Measurements from ENCODE around the gene FAM110D.

Gene FAM110D

DNA sequence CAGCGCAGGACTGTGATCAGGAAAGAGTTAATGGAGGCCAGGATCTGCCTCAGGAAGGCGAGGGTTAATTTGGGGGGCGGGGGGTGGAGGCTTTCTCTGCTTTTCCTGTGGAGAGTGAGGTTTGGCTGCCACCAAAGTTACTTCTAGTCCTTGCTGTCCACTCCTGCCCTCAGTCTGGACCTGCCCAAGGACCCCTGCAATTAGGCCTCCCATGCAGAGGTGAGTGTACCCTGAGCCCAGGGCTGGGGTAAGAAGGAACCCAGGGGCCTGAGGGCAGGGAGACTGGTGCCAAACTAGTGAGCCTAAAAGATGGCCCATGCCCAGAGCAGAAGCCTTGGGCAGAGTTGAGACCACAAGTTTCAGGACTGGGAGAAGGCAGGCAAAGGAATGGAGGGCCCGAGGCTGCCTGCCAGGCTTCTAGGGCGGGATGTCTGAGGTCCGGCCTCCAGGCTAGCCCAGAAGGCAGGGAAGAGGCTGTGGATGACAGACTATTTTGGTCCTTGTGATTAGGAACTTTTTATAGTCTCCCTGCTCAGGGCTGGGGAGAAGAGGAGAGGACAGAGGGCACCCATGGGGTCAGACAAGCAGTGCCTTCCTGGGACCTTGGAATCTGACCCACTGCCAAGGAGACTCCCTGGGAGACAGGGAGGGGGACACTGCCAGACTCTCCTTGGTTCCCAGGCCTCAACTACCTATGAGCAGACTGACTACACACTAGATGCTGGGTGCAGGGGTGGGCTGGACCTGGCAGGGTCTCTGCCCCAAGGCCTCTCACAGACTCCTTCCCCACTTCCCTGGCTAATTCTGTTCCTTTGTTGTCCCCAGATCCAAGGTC is at the start of gene FAM110D:
TSS of gene FAM110D (plus strand) at position 172 of the 835 bp plus-strand sequence. CDS start 2,213 bp downstream, outside the sequence.
- Histone ChIP-seq H3K9ac (ENCODE audit: low read length) (no peak within 1 kb of the TSS), H3K9me3 (ENCODE audit: low read length) (no peaks in the 10 kb centered on the region), H3K4me3 (ENCODE audit: low read depth in 1 of 2, low read length in 2 of 2) (no peak within 1 kb of the TSS), H3K27me3 (ENCODE audit: control insufficient read depth in 1 of 2, insufficient read depth in 2 of 2, low read length in 2 of 2) (peaks cover 5 to 30% of the 10 kb centered on the region in 2 donors), H3K4me1 (ENCODE audit: insufficient read depth, low read length) (peaks cover 10% of the 10 kb centered on the region), H3K27ac (ENCODE audit: low read depth, low read length) (no peak within 1 kb of the TSS), H3K36me3 (ENCODE audit: insufficient read depth, low read length) (no peaks in the 10 kb centered on the region)

DNA sequence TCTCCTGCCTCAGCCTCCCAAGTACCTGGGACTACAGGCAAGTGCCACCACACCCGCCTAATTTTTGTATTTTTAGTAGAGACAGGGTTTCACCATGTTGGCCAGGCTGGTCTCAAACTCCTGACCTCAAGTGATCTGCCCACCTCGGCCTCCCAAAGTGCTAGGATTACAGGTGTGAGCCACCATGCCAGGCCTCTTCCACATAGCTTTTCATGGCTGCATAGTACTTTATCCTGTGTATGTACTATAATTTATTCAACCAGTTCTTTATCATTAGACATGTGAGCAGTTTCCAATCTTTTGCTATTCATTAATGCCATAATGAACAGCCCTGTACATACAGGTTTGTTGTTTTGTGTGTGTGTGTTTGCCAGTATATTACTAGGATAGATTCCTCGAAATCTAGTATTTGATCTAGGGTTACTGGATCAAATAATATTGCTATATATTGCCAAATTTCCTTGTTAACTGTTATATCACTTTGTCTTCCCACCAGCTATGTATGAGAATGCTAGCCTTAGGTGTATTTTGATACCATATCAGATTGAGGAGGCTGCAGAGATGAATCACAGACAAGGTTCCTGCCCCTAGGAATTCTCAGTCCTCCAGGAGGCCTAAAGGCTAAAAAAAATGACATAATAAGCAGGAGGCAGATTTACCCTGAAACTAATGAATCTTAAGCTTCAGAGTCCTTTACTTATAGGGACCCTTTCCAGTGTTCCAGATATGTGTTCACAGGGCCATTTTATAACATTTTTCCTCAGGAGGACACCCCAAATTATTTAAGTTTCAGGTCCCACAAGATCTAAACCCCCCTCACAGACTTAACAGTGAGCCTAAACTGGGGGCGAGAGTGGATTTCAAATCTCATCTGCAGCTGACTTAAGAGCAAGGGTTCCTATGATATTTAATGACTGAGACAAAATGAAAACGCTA is 49.4 kb upstream of the FAM110D start:
- Histone ChIP-seq H3K9me3 (ENCODE audit: low read length) (no peaks in the 10 kb centered on the region), H3K27me3 (ENCODE audit: control insufficient read depth in 1 of 2, insufficient read depth in 2 of 2, low read length in 2 of 2) (no peaks in the 10 kb centered on the region), H3K27ac (ENCODE audit: low read depth, low read length) (no peak overlapping the region), H3K4me3 (ENCODE audit: low read depth in 1 of 2, low read length in 2 of 2) (no peak overlapping the region), H3K36me3 (ENCODE audit: insufficient read depth, low read length) (peaks cover 5% of the 10 kb centered on the region), H3K9ac (ENCODE audit: low read length) (peak overlapping the region; percentile 71), H3K4me1 (ENCODE audit: insufficient read depth, low read length) (peaks cover 19% of the 10 kb centered on the region)

DNA sequence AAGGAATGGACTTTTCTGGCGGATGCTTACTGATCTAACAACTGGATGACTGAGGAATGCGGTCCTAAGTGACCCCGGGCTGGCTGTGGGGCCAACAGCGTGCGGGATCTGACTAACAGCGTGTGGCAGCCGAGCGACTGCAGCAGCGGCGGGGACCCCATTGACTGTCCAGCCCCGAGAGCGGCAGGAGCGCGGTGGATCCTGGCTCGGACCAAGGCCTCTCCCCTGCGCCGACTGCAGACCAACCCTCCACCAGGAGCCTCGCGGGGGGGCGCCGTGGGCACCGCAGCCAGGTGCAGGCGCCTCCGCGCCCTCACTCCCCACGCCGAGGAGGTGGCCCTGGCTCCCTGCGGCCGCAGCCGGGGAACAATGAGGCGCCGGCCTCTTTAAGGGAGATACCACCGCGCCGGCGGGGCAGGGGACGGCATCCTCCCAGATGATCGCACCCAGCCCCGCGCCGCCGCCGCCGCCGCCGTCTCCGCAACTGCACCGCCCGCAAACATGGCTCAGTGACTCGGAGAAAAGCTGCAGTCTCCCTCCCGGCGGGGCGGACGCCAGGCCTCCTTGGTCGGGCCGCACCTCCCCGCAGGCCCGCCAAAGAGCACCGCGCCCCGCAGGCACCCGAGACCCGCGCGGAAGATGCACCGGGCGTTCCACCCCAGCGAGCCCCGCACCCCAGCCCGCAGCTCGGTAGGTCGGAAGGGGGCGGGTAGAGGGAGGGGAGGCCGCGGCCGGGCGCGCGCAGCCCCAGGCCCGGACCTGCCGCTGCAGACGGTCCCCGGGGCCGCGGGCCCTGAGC is 47.9 kb upstream of the FAM110D start:
- peaks cover 19% of the 10 kb centered on the region for H3K4me1 ChIP-seq (ENCODE audit: insufficient read depth, low read length)
- H3K4me3 ChIP-seq (ENCODE audit: low read depth in 1 of 2, low read length in 2 of 2), result peak overlapping the region; percentile 53 to 74
- peaks cover 11% of the 10 kb centered on the region for H3K36me3 ChIP-seq (ENCODE audit: insufficient read depth, low read length)
- H3K27me3 ChIP-seq (ENCODE audit: control insufficient read depth in 1 of 2, insufficient read depth in 2 of 2, low read length in 2 of 2), result no peaks in the 10 kb centered on the region
- H3K27ac ChIP-seq (ENCODE audit: low read depth, low read length), result peak overlapping the region; percentile 95
- H3K9me3 ChIP-seq (ENCODE audit: low read length), result no peaks in the 10 kb centered on the region
- peak overlapping the region; percentile 71 for H3K9ac ChIP-seq (ENCODE audit: low read length)

DNA sequence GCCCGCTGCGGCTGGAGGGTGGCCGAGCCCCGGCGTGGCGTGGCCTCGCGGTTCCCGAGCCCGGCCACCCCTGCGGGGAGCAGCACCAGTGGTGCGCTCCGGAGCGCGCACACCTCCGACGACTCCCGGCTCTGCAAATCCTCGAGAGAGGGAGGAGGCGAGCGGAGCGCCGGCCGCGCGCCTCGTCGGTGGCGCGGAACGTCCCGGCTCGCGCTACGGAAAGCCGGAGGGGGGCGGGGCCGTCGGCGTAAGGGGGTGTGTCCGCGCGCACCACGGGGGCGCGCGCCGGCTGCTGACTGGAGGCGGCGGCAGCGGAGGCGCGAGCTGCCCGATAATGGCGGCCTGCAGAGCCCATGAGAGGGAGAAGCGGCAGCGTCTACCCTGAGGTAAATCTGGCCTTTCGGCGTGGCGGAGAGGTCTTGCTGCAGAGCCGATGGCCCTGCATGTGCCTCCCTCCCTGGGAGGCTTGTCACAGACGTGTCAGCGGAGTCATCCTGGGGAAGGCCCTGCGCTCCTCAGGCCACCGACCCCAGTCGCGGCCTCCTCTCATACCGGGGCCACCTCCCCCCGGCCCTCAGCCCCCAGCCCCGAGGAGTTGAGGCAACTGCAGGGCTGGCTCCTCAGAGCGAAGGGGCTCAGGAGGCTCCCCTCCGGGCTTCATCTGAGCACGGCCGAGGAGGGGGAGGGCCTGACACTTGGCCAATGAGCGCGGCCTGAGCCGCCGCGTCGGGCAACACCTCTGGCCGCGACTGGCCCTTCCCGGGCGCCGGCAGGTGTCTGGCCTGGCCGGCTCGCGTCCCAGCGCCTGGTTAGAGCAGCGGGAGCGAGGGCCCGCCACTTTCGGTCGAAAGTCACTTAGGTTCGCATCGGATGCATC is 47.1 kb upstream of the FAM110D start, which contains the start of gene PDIK1L:
TSS of gene PDIK1L (plus strand) at position 295 of the 877 bp plus-strand sequence. CDS start 2,485 bp downstream, outside the sequence.
- no peaks in the 10 kb centered on the region for H3K27me3 ChIP-seq (ENCODE audit: control insufficient read depth in 1 of 2, insufficient read depth in 2 of 2, low read length in 2 of 2)
- H3K36me3 ChIP-seq (ENCODE audit: insufficient read depth, low read length), result peaks cover 11% of the 10 kb centered on the region
- peak within 1 kb of the TSS; percentile 95 for H3K27ac ChIP-seq (ENCODE audit: low read depth, low read length)
- no peaks in the 10 kb centered on the region for H3K9me3 ChIP-seq (ENCODE audit: low read length)
- peak within 1 kb of the TSS; percentile 53 to 74 for H3K4me3 ChIP-seq (ENCODE audit: low read depth in 1 of 2, low read length in 2 of 2)
- H3K4me1 ChIP-seq (ENCODE audit: insufficient read depth, low read length), result peaks cover 19% of the 10 kb centered on the region
- peak within 1 kb of the TSS; percentile 72 for H3K9ac ChIP-seq (ENCODE audit: low read length)

DNA sequence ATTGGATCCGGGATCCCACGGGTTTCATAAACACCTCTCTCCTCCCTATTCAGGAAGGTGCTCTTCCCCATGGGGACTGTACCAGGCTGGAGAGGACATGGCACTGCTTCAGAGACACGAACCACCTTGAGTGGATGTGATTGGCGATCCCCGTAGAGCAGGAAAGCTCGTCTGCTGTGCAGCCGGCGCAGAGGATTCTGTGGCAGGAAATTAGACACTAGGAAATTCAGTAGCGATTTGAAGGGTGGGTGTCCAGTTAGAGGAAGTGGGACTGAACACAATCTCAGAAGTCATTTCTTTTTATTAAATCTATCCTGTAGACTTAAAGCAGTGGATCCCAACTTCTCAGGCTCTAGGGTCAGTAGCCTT is 46.5 kb upstream of the FAM110D start:
- Histone ChIP-seq H3K9ac (ENCODE audit: low read length) (peak overlapping the region; percentile 72), H3K4me3 (ENCODE audit: low read depth in 1 of 2, low read length in 2 of 2) (peak overlapping the region; percentile 53 to 74), H3K27me3 (ENCODE audit: control insufficient read depth in 1 of 2, insufficient read depth in 2 of 2, low read length in 2 of 2) (no peaks in the 10 kb centered on the region), H3K27ac (ENCODE audit: low read depth, low read length) (peak overlapping the region; percentile 64), H3K9me3 (ENCODE audit: low read length) (no peaks in the 10 kb centered on the region), H3K36me3 (ENCODE audit: insufficient read depth, low read length) (peaks cover 15% of the 10 kb centered on the region), H3K4me1 (ENCODE audit: insufficient read depth, low read length) (peaks cover 19% of the 10 kb centered on the region)

DNA sequence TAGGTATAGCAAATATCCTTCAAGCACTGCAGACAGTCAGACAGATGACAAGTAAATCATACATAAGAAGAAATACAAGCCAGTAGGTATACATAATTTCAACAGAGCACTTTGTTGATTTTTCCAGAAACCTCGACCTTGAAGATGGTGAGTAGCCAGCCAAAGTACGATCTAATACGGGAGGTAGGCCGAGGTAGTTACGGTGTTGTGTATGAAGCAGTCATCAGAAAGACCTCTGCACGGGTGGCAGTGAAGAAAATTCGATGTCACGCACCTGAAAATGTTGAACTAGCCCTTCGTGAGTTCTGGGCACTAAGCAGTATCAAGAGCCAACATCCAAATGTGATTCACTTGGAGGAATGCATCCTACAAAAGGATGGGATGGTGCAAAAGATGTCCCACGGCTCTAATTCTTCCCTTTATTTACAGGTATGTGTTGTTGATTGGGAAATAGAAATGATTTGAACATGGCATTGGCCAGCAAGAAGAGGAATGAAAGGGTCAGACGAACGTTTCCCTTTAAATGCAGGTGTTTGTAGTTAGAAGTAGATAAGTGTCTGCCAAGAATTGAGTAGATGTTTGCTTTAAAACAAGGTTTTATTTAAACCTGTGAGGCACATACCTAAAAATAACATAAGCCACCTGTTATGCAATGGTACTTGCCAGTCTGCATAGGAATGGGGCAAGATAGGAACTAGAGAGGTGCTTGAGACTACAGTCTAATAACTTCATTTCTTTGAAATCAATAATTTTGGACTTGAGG is 44.5 kb upstream of the FAM110D start:
- Histone ChIP-seq H3K27ac (ENCODE audit: low read depth, low read length) (no peak overlapping the region), H3K4me1 (ENCODE audit: insufficient read depth, low read length) (peaks cover 19% of the 10 kb centered on the region), H3K9me3 (ENCODE audit: low read length) (no peaks in the 10 kb centered on the region), H3K27me3 (ENCODE audit: control insufficient read depth in 1 of 2, insufficient read depth in 2 of 2, low read length in 2 of 2) (no peaks in the 10 kb centered on the region), H3K4me3 (ENCODE audit: low read depth in 1 of 2, low read length in 2 of 2) (no peak overlapping the region), H3K36me3 (ENCODE audit: insufficient read depth, low read length) (peaks cover 26% of the 10 kb centered on the region), H3K9ac (ENCODE audit: low read length) (no peak overlapping the region)

DNA sequence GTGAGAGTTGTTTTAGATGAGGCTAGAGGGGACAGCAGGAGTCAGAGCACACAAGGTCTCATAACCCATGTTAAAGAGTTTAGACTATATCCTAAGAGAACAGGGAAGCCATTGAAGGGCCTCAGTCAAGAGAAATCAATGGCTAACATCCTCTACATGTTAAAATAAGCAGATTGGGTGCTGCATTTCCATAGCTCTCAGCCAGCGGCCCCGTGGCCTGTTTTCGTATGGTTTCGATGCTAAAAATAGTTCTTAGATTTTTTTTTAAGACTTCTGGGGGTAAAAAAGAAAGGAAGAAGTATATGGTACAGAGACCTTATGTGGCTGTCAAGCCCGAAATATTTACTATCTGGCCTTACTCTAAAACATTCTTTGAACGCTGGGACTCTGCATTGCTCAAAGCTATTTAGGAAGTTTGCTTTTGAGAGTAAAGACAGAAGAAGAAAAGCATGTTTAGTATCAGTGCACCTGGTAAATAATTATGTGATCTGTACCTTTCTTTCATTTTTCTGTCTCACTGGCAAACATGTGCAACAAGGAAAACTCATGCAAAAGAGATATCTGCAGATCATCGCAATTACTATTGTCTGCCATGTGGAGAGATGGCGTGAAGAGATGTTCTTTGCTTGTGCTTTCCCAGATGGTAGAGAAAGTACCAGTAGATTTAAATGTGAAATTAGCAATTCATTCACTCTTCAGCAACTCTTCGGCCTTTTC is 38.8 kb upstream of the FAM110D start:
- Histone ChIP-seq H3K36me3 (ENCODE audit: insufficient read depth, low read length) (peaks cover 16% of the 10 kb centered on the region), H3K9ac (ENCODE audit: low read length) (no peak overlapping the region), H3K27me3 (ENCODE audit: control insufficient read depth in 1 of 2, insufficient read depth in 2 of 2, low read length in 2 of 2) (no peaks in the 10 kb centered on the region), H3K4me3 (ENCODE audit: low read depth in 1 of 2, low read length in 2 of 2) (no peak overlapping the region), H3K9me3 (ENCODE audit: low read length) (no peaks in the 10 kb centered on the region), H3K4me1 (ENCODE audit: insufficient read depth, low read length) (peaks cover 26% of the 10 kb centered on the region), H3K27ac (ENCODE audit: low read depth, low read length) (no peak overlapping the region)

DNA sequence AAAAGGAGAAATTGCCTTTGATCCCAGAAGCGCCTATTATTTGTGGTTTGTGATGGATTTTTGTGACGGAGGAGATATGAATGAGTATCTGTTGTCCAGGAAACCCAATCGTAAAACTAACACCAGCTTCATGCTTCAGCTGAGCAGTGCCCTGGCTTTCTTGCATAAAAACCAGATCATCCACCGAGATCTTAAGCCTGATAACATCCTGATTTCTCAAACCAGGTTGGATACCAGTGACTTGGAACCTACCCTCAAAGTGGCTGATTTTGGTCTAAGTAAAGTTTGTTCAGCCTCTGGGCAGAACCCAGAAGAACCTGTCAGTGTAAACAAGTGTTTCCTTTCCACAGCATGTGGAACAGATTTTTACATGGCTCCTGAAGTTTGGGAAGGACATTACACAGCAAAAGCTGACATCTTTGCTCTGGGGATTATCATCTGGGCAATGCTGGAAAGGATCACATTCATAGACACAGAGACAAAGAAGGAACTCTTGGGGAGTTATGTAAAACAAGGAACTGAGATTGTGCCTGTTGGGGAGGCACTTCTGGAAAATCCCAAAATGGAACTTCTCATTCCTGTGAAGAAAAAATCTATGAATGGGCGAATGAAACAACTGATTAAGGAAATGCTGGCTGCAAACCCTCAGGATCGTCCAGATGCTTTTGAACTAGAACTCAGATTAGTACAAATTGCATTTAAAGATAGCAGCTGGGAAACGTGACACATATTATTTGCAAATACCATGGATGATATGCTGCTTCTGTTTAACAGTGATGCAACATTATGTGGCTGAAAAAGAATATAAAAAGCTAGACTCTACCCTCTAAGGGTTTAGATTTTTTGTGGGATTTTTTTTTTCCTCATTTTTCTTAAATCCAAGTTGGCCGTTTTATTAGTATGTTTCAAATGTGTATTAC is 36.8 kb upstream of the FAM110D start:
- no peaks in the 10 kb centered on the region for H3K9me3 ChIP-seq (ENCODE audit: low read length)
- H3K27ac ChIP-seq (ENCODE audit: low read depth, low read length), result peak overlapping the region; percentile 74
- H3K36me3 ChIP-seq (ENCODE audit: insufficient read depth, low read length), result peaks cover 15% of the 10 kb centered on the region
- peaks cover 26% of the 10 kb centered on the region for H3K4me1 ChIP-seq (ENCODE audit: insufficient read depth, low read length)
- no peak overlapping the region for H3K4me3 ChIP-seq (ENCODE audit: low read depth in 1 of 2, low read length in 2 of 2)
- H3K9ac ChIP-seq (ENCODE audit: low read length), result no peak overlapping the region
- H3K27me3 ChIP-seq (ENCODE audit: control insufficient read depth in 1 of 2, insufficient read depth in 2 of 2, low read length in 2 of 2), result no peaks in the 10 kb centered on the region

Data from muscle layer of colon (tissue), 2 donors.